Omental fat pad (tissue), 4 donors: ENCODE measurements around the gene GALNT18. TPM values are rescaled to one million over a fixed set of nuclear protein-coding genes. Genes with fewer than 3 reads are reported as not detected.
A peak's percentile ranks its signal among the peaks of the same experiment; 100 is the strongest.

ENCODE experiments used
- ATAC-seq: fragments of 150-250 bp; one replicate; pipeline ENCODE4 v1.9.1; 2016; ENCODE audit warnings: mild to moderate bottlenecking, moderate library complexity; ENCODE audit not compliant: low FRiP score
- DNase-seq: peaks from one replicate; pipeline ENCODE4 v3.0.0-alpha.2; 2019; ENCODE audit warnings: low spot score
- total RNA-seq, 4 donors: library from RNA; depleted of rRNA; stranded (reverse); fragments of >200 nt; gene quantifications; one replicate each; pipeline ENCODE4 v1.1.0, GENCODE V29; 2016
- TF ChIP-seq, protein P1 (sequence below), 3 donors: fragments of 450-650 bp; IDR thresholded peaks; one replicate each; pipeline ENCODE4 v1.5.1; 2016 to 2017; ENCODE audit warnings: antibody characterized with exemption in 3 of 3, mild to moderate bottlenecking in 3 of 3, moderate library complexity in 2 of 3

GALNT18 gene
- total RNA-seq, 4 donors from 2014 or later: 21.0 to 47.4 (median 35.7) TPM

GRCh38 chr11:11318961-11319360 is 302.8 kb downstream of the GALNT18 start:
- TF ChIP-seq, protein P1, sequence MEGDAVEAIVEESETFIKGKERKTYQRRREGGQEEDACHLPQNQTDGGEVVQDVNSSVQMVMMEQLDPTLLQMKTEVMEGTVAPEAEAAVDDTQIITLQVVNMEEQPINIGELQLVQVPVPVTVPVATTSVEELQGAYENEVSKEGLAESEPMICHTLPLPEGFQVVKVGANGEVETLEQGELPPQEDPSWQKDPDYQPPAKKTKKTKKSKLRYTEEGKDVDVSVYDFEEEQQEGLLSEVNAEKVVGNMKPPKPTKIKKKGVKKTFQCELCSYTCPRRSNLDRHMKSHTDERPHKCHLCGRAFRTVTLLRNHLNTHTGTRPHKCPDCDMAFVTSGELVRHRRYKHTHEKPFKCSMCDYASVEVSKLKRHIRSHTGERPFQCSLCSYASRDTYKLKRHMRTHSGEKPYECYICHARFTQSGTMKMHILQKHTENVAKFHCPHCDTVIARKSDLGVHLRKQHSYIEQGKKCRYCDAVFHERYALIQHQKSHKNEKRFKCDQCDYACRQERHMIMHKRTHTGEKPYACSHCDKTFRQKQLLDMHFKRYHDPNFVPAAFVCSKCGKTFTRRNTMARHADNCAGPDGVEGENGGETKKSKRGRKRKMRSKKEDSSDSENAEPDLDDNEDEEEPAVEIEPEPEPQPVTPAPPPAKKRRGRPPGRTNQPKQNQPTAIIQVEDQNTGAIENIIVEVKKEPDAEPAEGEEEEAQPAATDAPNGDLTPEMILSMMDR (IDR thresholded peaks at IDR 0.05): no peak
- ATAC-seq: no peak
- no peak for DNase-seq

GRCh38 chr11:11318461-11318860 is 303.3 kb downstream of the GALNT18 start:
- ATAC-seq (no peak), DNase-seq (no peak)
- TF ChIP-seq, protein P1 (IDR thresholded peaks at IDR 0.05): no peak

- DNase-seq (no peak), ATAC-seq (no peak)
- TF ChIP-seq, protein P1 (IDR thresholded peaks at IDR 0.05): no peak
These were observed 305.1 kb downstream of the GALNT18 start for GRCh38 chr11:11316651-11317230.

GRCh38 chr11:11313902-11314692 is 307.7 kb downstream of the GALNT18 start:
- ATAC-seq (no peak), DNase-seq (no peak)
- TF ChIP-seq, protein P1 (IDR thresholded peaks at IDR 0.05): no peak

GRCh38 chr11:11313426-11313825 is 308.4 kb downstream of the GALNT18 start:
- DNase-seq (no peak), ATAC-seq (peak; percentile 53)
- TF ChIP-seq, protein P1 (IDR thresholded peaks at IDR 0.05): no peak

DNA sequence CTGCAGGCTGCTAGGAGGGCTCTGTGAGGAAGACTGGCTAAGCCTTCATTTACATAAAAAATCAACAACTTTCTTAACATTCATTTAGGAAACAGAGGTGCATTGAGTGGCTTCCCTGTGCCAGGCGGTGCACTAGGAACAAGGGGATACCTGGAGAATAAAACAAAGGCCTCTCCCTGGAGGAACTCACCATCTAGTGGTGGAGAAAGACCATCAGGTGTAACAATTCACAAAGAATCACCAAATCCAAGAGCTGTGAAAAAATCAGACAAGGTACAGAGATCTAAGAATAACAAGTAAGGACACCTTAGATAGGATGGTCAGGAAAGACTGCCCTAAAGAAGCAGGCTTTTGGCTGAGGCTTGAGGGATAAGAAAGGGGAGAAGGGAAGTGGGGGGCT is 309.1 kb downstream of the GALNT18 start:
- TF ChIP-seq, protein P1 (IDR thresholded peaks at IDR 0.05): no peak
- DNase-seq (no peak), ATAC-seq (no peak)

GRCh38 chr11:11311169-11311568 is 310.6 kb downstream of the GALNT18 start:
- TF ChIP-seq, protein P1 (IDR thresholded peaks at IDR 0.05): no peak
- ATAC-seq (no peak), DNase-seq (no peak)
